ENCODE data around the gene PTAR1. TPM values are rescaled to one million over a fixed set of nuclear protein-coding genes. Genes with fewer than 3 reads are reported as not detected.
A peak's percentile ranks its signal among the peaks of the same experiment; 100 is the strongest.

Gene PTAR1
- total and polyA plus RNA-seq, 2 donors from 2014 or later = 7.7 to 61.4 TPM

DNA sequence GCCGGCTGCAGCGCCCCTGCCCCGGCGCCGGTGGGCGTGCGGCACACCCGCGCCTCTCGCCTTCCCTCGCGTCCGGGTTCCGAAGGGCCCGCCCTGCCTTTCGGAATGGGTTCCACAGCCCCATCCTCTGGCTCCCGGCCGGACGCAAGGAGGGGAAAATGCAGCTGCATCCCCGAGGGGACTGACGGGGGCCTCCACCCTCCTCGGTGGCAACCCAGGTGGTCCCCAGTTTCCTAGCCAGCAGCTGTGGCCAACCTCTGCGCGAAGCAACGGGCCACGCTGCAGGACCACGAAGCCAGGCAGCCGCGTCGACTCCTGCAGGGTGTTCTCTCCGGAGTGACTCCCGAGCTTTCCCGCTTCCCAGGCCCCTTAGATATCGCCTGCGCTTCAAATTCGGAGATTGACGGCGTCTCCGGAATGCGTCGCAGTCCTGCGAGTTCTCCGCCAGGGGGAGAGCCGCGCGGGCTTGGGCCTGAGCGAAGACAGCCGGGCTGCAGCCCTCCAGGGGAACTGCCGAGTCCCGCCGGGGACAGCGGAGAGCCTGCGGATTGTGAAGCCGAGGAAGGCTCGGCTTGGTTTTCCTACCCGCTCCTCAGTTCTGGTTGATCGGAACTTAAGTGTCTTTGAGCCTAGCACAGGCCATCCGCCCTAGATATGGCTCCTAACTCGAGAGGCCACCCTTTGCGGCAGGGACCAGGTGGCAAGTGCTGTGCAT, 87.1 kb downstream of the PTAR1 start:
- peaks cover 0 to 5% (median 2%) of the 10 kb centered on the region in 3 donors for H3K4me1 ChIP-seq (ENCODE audit: control insufficient read depth in 2 of 3, insufficient read depth in 2 of 3, low read depth in 1 of 3, low read length in 3 of 3)
- H3K9ac ChIP-seq (ENCODE audit: low read length in 3 of 3) = peak overlapping the region; percentile 37 to 74 (median 72)
- DNase-seq = peak; percentile 91 to 96 (median 95)
- FAIRE-seq = no peak
- H3K27me3 ChIP-seq (ENCODE audit: control insufficient read depth, insufficient read depth, low read length) = no peaks in the 10 kb centered on the region
- H3K4me3 ChIP-seq (ENCODE audit: low read length in 3 of 3) = peak overlapping the region; percentile 56 to 81 (median 75)
- TF ChIP-seq, protein P1, sequence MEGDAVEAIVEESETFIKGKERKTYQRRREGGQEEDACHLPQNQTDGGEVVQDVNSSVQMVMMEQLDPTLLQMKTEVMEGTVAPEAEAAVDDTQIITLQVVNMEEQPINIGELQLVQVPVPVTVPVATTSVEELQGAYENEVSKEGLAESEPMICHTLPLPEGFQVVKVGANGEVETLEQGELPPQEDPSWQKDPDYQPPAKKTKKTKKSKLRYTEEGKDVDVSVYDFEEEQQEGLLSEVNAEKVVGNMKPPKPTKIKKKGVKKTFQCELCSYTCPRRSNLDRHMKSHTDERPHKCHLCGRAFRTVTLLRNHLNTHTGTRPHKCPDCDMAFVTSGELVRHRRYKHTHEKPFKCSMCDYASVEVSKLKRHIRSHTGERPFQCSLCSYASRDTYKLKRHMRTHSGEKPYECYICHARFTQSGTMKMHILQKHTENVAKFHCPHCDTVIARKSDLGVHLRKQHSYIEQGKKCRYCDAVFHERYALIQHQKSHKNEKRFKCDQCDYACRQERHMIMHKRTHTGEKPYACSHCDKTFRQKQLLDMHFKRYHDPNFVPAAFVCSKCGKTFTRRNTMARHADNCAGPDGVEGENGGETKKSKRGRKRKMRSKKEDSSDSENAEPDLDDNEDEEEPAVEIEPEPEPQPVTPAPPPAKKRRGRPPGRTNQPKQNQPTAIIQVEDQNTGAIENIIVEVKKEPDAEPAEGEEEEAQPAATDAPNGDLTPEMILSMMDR (IDR thresholded peaks at IDR 0.05; ENCODE audit: borderline replicate concordance, extremely low read depth, insufficient read depth) = peak; percentile 83
- H3K36me3 ChIP-seq (ENCODE audit: control insufficient read depth in 2 of 3, insufficient read depth in 3 of 3, low read length in 3 of 3) = no peaks in the 10 kb centered on the region
- intact Hi-C loops (cut with DNase I) = no loop called here
- peak overlapping the region; percentile 23 to 63 for H3K27ac ChIP-seq (ENCODE audit: low read depth in 2 of 2, low read length in 2 of 2)
- H3K9me3 ChIP-seq (ENCODE audit: control insufficient read depth in 2 of 3, insufficient read depth in 1 of 3, low read length in 3 of 3) = no peaks in the 10 kb centered on the region

DNA sequence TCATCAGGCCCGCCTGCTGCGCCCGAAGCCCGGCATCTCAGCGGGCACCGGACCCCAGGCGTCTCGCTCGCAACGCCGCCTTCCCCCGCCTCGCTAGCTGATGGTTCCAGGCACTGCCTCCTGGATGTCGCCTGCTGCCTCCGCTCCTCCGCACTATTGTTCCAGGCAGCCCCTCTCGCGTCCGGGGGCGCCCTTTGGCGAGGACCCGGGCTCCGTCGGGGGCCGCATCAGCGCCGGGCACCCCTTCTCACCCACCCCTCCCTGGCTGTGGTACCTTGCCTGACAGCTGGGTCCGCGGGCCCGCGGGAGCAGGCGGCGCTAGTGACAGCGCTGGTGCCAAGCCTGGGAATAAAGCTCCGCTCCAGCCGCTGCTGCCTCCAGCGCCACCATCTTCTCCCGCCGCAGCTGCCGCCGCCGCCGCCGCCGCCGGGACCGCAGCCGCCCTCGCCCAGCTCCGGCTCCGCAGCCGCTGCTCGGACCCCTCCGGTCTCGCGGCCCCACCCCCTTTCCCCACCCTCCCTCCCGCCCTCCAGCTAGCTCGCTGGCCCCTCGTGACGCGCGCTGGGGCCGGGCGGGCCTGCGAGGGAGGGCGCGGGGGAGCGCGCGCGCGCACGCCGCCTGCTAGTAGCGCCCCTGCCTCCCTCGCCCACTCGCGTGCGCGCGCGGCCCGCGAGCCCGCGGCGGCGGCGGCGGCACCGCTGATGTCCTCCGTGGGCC, 87.8 kb downstream of the PTAR1 start, which contains the start of gene APBA1:
TSS of gene APBA1 (minus strand) at position 493 of the 717 bp plus-strand sequence.
- H3K4me1 ChIP-seq (ENCODE audit: control insufficient read depth in 2 of 3, insufficient read depth in 2 of 3, low read depth in 1 of 3, low read length in 3 of 3) = peaks cover 0 to 5% (median 2%) of the 10 kb centered on the region in 3 donors
- H3K27ac ChIP-seq (ENCODE audit: low read depth in 2 of 2, low read length in 2 of 2) = peak within 1 kb of the TSS; percentile 23 to 64
- intact Hi-C loops (cut with DNase I) = no loop called here
- H3K9ac ChIP-seq (ENCODE audit: low read length in 3 of 3) = peak within 1 kb of the TSS; percentile 37 to 74 (median 72)
- TF ChIP-seq, protein P1 (IDR thresholded peaks at IDR 0.05; ENCODE audit: borderline replicate concordance, extremely low read depth, insufficient read depth) = no peak
- peak within 1 kb of the TSS; percentile 56 to 81 (median 75) for H3K4me3 ChIP-seq (ENCODE audit: low read length in 3 of 3)
- no peaks in the 10 kb centered on the region for H3K9me3 ChIP-seq (ENCODE audit: control insufficient read depth in 2 of 3, insufficient read depth in 1 of 3, low read length in 3 of 3)
- FAIRE-seq (no peak), DNase-seq (peak; percentile 70 to 91 (median 81))
- no peaks in the 10 kb centered on the region for H3K27me3 ChIP-seq (ENCODE audit: control insufficient read depth, insufficient read depth, low read length)
- no peaks in the 10 kb centered on the region for H3K36me3 ChIP-seq (ENCODE audit: control insufficient read depth in 2 of 3, insufficient read depth in 3 of 3, low read length in 3 of 3)

DNA sequence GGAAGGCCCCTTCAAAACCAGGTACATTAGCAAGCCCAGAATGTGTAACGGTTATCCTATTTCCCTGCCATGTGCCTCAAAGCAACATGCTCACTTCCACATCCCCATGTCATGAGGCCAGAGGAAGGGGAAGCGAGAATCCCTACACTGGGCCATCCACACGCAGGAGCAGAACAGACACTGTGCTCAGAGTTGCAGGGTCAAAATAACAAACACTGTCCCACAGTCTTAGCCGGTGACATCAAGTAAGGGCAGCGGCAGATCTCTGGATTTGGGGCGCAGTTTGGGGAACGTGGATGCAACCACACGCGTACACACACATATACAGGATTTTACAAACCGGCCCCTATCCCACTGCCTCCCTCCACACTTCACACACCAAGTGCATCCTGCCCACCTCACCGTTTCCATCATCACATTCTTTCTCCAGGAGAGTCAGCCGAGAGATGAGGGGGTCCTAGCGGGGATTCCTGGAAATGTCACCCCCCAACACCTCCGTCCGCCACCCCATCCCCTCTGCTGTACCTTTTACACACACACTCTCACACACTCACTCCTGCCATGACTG, 88.4 kb downstream of the PTAR1 start:
- TF ChIP-seq, protein P1 (IDR thresholded peaks at IDR 0.05; ENCODE audit: borderline replicate concordance, extremely low read depth, insufficient read depth) = no peak
- H3K4me1 ChIP-seq (ENCODE audit: control insufficient read depth in 2 of 3, insufficient read depth in 2 of 3, low read depth in 1 of 3, low read length in 3 of 3) = peaks cover 0 to 5% (median 2%) of the 10 kb centered on the region in 3 donors
- H3K9me3 ChIP-seq (ENCODE audit: control insufficient read depth in 2 of 3, insufficient read depth in 1 of 3, low read length in 3 of 3) = no peaks in the 10 kb centered on the region
- intact Hi-C loops (cut with DNase I) = no loop called here
- H3K9ac ChIP-seq (ENCODE audit: low read length in 3 of 3) = peak overlapping the region; percentile 26 to 35 (median 31)
- H3K4me3 ChIP-seq (ENCODE audit: low read length in 3 of 3) = peak overlapping the region; percentile 49 to 69 (median 51)
- H3K36me3 ChIP-seq (ENCODE audit: control insufficient read depth in 2 of 3, insufficient read depth in 3 of 3, low read length in 3 of 3) = no peaks in the 10 kb centered on the region
- FAIRE-seq = no peak
- no peak overlapping the region for H3K27ac ChIP-seq (ENCODE audit: low read depth in 2 of 2, low read length in 2 of 2)
- DNase-seq = peak in 3 of 5 donors; percentile 33 to 51 (median 41)
- no peaks in the 10 kb centered on the region for H3K27me3 ChIP-seq (ENCODE audit: control insufficient read depth, insufficient read depth, low read length)
